PC-9 (cell line): ENCODE data around the gene FAM120A.

ENCODE experiments used
- CTCF ChIP-seq: fragments of 200-600 bp; sonication (generic); conservative IDR thresholded peaks from 2 replicates; pipeline ENCODE4 v1.6.1; 2017; ENCODE audit warnings: mixed run types, antibody characterized with exemption, mild to moderate bottlenecking, moderate library complexity
- EZH2 ChIP-seq: fragments of 200-600 bp; sonication (generic); IDR thresholded peaks from 2 replicates; pipeline ENCODE4 v1.8.0; 2017; ENCODE audit warnings: antibody characterized with exemption, low read depth

GRCh38 chr9:93603906-93604326 is 152.4 kb downstream of the FAM120A start:
- TF ChIP-seq CTCF (no peak), EZH2 (no peak)
